ENCODE measurements around the gene GHR.

- TF ChIP-seq POLR2A (IDR thresholded peaks at IDR 0.05) (no peak), POLR2AphosphoS5 (IDR thresholded peaks at IDR 0.05) (no peak)
- TF ChIP-seq, protein P1, sequence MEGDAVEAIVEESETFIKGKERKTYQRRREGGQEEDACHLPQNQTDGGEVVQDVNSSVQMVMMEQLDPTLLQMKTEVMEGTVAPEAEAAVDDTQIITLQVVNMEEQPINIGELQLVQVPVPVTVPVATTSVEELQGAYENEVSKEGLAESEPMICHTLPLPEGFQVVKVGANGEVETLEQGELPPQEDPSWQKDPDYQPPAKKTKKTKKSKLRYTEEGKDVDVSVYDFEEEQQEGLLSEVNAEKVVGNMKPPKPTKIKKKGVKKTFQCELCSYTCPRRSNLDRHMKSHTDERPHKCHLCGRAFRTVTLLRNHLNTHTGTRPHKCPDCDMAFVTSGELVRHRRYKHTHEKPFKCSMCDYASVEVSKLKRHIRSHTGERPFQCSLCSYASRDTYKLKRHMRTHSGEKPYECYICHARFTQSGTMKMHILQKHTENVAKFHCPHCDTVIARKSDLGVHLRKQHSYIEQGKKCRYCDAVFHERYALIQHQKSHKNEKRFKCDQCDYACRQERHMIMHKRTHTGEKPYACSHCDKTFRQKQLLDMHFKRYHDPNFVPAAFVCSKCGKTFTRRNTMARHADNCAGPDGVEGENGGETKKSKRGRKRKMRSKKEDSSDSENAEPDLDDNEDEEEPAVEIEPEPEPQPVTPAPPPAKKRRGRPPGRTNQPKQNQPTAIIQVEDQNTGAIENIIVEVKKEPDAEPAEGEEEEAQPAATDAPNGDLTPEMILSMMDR (IDR thresholded peaks at IDR 0.05) = no peak
Measured at GRCh38 chr5:42600441-42600840, 177.2 kb downstream of the GHR start.
